ENCODE results near the gene LRP1B. TPM values are rescaled to one million over a fixed set of nuclear protein-coding genes. Genes with fewer than 3 reads are reported as not detected.

LRP1B gene
- total RNA-seq, 1 experiment from 2014 or later, result 0.52 TPM

DNA sequence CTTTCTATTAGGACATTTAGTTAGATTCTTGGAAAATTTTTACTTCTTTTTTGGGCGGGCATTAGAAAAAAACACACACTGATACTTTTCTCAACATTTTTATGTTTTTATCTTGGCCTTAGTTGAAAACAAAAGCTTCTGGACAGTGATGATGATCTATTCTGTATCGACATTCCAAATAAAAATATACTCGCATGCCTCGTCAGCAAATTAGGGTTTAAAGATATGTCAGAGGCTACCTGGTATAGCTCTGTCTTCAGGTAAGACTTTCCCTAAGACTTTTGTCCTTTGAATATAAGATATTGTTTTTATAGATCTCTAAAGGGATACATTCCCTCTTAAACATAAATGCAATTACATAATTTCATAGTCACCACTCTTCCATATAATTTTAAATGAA is 816.8 kb downstream of the LRP1B start:
- CTCF ChIA-PET, result no interaction called here
- peaks cover 6% of the 10 kb centered on the region; the same call in 1 of the 2 replicates for H3K4me1 Mint-ChIP-seq
- ATAC-seq (no peak), DNase-seq (ENCODE audit: low spot score) (no peak)
- no peak for TF ChIP-seq NR1H2 (CRISPR knock-in tag; IDR thresholded peaks at IDR 0.05)
- no peak for TF ChIP-seq CREB1 (CRISPR knock-in tag; IDR thresholded peaks at IDR 0.05)
- no peak for TF ChIP-seq TCF7 (CRISPR knock-in tag; IDR thresholded peaks at IDR 0.05; ENCODE audit: low read depth)
- TF ChIP-seq E2F4 (CRISPR knock-in tag; IDR thresholded peaks at IDR 0.05; ENCODE audit: borderline replicate concordance, low read depth), result no peak
- TF ChIP-seq FOXP4 (CRISPR knock-in tag; IDR thresholded peaks at IDR 0.05), result no peak
- no peak for TF ChIP-seq JUN (CRISPR knock-in tag; IDR thresholded peaks at IDR 0.05)
- TF ChIP-seq CTCF (IDR thresholded peaks at IDR 0.05), result no peak
- TF ChIP-seq USF1 (CRISPR knock-in tag; IDR thresholded peaks at IDR 0.05), result no peak
- TF ChIP-seq MYBL2 (CRISPR knock-in tag; IDR thresholded peaks at IDR 0.05), result no peak
- TF ChIP-seq USF2 (CRISPR knock-in tag; IDR thresholded peaks at IDR 0.05), result no peak
- TF ChIP-seq ERG (CRISPR knock-in tag; IDR thresholded peaks at IDR 0.05), result no peak
- TF ChIP-seq ZNF425 (CRISPR knock-in tag; conservative IDR thresholded peaks at IDR 0.05), result no peak
- TF ChIP-seq GABPB1 (CRISPR knock-in tag; IDR thresholded peaks at IDR 0.05), result no peak
- no peak for TF ChIP-seq CREM (CRISPR knock-in tag; IDR thresholded peaks at IDR 0.05)
- TF ChIP-seq OVOL2 (CRISPR knock-in tag; IDR thresholded peaks at IDR 0.05; ENCODE audit: borderline replicate concordance), result no peak
- TF ChIP-seq ARID4B (CRISPR knock-in tag; IDR thresholded peaks at IDR 0.05; ENCODE audit: borderline replicate concordance), result no peak
- H3K27me3 Mint-ChIP-seq (ENCODE audit: low read depth), result no peaks in the 10 kb centered on the region
- no peak overlapping the region for H3K4me3 Mint-ChIP-seq
- H3K36me3 Mint-ChIP-seq, result no peaks in the 10 kb centered on the region
- POLR2A ChIA-PET, result no interaction called here
- no peak overlapping the region for H3K27ac Mint-ChIP-seq
- H3K9me3 Mint-ChIP-seq, result peaks cover 4% of the 10 kb centered on the region; the same call in 1 of the 2 replicates

All from WTC11 (cell line).